HEK293 (cell line): ENCODE results near the gene C1QBP.

Experiments used
- BCL11A ChIP-seq: fragments of 450-650 bp; formaldehyde crosslinking; IDR thresholded peaks from 2 replicates; pipeline ENCODE4 v1.5.1; 2016; ENCODE audit warnings: low read depth, missing biosample characterization, missing genetic modification characterization
- GLI4 ChIP-seq: fragments of 450-650 bp; formaldehyde crosslinking; IDR thresholded peaks from 2 replicates; pipeline ENCODE4 v1.5.1; 2016; ENCODE audit warnings: missing biosample characterization, missing genetic modification characterization
- GLIS2 ChIP-seq: fragments of 450-650 bp; formaldehyde crosslinking; IDR thresholded peaks from 2 replicates; pipeline ENCODE4 v1.5.1; 2016; ENCODE audit warnings: missing biosample characterization, missing genetic modification characterization
- KLF10 ChIP-seq: fragments of 450-650 bp; IDR thresholded peaks from 2 replicates; pipeline ENCODE4 v1.5.1; 2018; ENCODE audit warnings: missing biosample characterization, mild to moderate bottlenecking, missing genetic modification characterization
- KLF9 ChIP-seq: fragments of 450-650 bp; formaldehyde crosslinking; IDR thresholded peaks from 2 replicates; pipeline ENCODE4 v1.5.1; 2016; ENCODE audit warnings: missing biosample characterization, missing genetic modification characterization, low read depth
- REPIN1 ChIP-seq: fragments of 450-650 bp; formaldehyde crosslinking; IDR thresholded peaks from 2 replicates; pipeline ENCODE4 v1.5.1; 2017; ENCODE audit warnings: missing biosample characterization, missing genetic modification characterization, low read depth
- SCRT2 ChIP-seq: fragments of 450-650 bp; formaldehyde crosslinking; IDR thresholded peaks from 2 replicates; pipeline ENCODE4 v1.5.1; 2016; ENCODE audit warnings: missing biosample characterization, missing genetic modification characterization
- SETDB1 ChIP-seq: IDR thresholded peaks from one replicate; pipeline ENCODE4 v1.6.1; 2017; ENCODE audit warnings: mild to moderate bottlenecking, low read length, moderate library complexity, mixed read lengths; ENCODE audit not compliant: insufficient read length
- SP7 ChIP-seq: fragments of 450-650 bp; formaldehyde crosslinking; IDR thresholded peaks from 2 replicates; pipeline ENCODE4 v1.5.1; 2016; ENCODE audit warnings: missing biosample characterization, missing genetic modification characterization
- ZBTB1 ChIP-seq: fragments of 450-650 bp; formaldehyde crosslinking; IDR thresholded peaks from 2 replicates; pipeline ENCODE4 v1.5.1; 2016; ENCODE audit warnings: missing biosample characterization, missing genetic modification characterization
- ZBTB20 ChIP-seq: fragments of 450-650 bp; formaldehyde crosslinking; IDR thresholded peaks from 2 replicates; pipeline ENCODE4 v1.5.1; 2016; ENCODE audit warnings: missing biosample characterization, missing genetic modification characterization
- ZFP3 ChIP-seq: fragments of 450-650 bp; formaldehyde crosslinking; IDR thresholded peaks from 2 replicates; pipeline ENCODE4 v1.5.1; 2016; ENCODE audit warnings: low read depth, missing biosample characterization, missing genetic modification characterization
- ZFP37 ChIP-seq: fragments of 450-650 bp; formaldehyde crosslinking; IDR thresholded peaks from 2 replicates; pipeline ENCODE4 v1.5.1; 2016; ENCODE audit warnings: missing biosample characterization, missing genetic modification characterization
- ZFP69B ChIP-seq: fragments of 450-650 bp; formaldehyde crosslinking; IDR thresholded peaks from 2 replicates; pipeline ENCODE4 v1.5.1; 2016; ENCODE audit warnings: missing biosample characterization, missing genetic modification characterization
- ZIC2 ChIP-seq: fragments of 450-650 bp; formaldehyde crosslinking; IDR thresholded peaks from 2 replicates; pipeline ENCODE4 v1.5.1; 2016; ENCODE audit warnings: missing biosample characterization, missing genetic modification characterization
- ZNF114 ChIP-seq: fragments of 450-650 bp; formaldehyde crosslinking; IDR thresholded peaks from 2 replicates; pipeline ENCODE4 v1.5.0; 2017; ENCODE audit warnings: missing biosample characterization, missing genetic modification characterization
- ZNF146 ChIP-seq: fragments of 450-650 bp; formaldehyde crosslinking; IDR thresholded peaks from 2 replicates; pipeline ENCODE4 v1.5.1; 2016; ENCODE audit warnings: missing biosample characterization, missing genetic modification characterization
- ZNF157 ChIP-seq: fragments of 450-650 bp; formaldehyde crosslinking; IDR thresholded peaks from 2 replicates; pipeline ENCODE4 v1.5.1; 2016; ENCODE audit warnings: missing biosample characterization, missing genetic modification characterization
- ZNF16 ChIP-seq: fragments of 450-650 bp; formaldehyde crosslinking; IDR thresholded peaks from 2 replicates; pipeline ENCODE4 v1.5.1; 2016; ENCODE audit warnings: low read depth, missing biosample characterization, missing genetic modification characterization
- ZNF24 ChIP-seq: fragments of 450-650 bp; formaldehyde crosslinking; IDR thresholded peaks from 2 replicates; pipeline ENCODE4 v1.5.1; 2016; ENCODE audit warnings: missing biosample characterization, missing genetic modification characterization
- ZNF274 ChIP-seq, 2 experiments: fragments of 200-500 bp in 1 of 2; fragments of 450-650 bp in 1 of 2; sonication (Bioruptor generic) in 1 of 2; formaldehyde crosslinking in 1 of 2; IDR thresholded peaks; 2 replicates each; pipeline versions ENCODE4 v1.5.1 to v1.6.1; 2014 to 2016; ENCODE audit warnings: borderline replicate concordance in 1 of 2, inconsistent platforms in 1 of 2, low read length in 1 of 2, missing biosample characterization in 1 of 2, missing genetic modification characterization in 1 of 2
- ZNF335 ChIP-seq: fragments of 450-650 bp; formaldehyde crosslinking; conservative IDR thresholded peaks from 2 replicates; pipeline ENCODE4 v1.5.1; 2016; ENCODE audit warnings: missing biosample characterization, missing genetic modification characterization
- ZNF423 ChIP-seq: fragments of 450-650 bp; formaldehyde crosslinking; IDR thresholded peaks from 2 replicates; pipeline ENCODE4 v1.5.1; 2016; ENCODE audit warnings: missing biosample characterization, missing genetic modification characterization
- ZNF433 ChIP-seq: fragments of 450-650 bp; formaldehyde crosslinking; IDR thresholded peaks from 2 replicates; pipeline ENCODE4 v1.5.1; 2016; ENCODE audit warnings: missing biosample characterization, missing genetic modification characterization, low read depth
- ZNF629 ChIP-seq: fragments of 450-650 bp; formaldehyde crosslinking; IDR thresholded peaks from 2 replicates; pipeline ENCODE4 v1.5.1; 2017; ENCODE audit warnings: missing biosample characterization, missing genetic modification characterization
- ZNF639 ChIP-seq: fragments of 450-650 bp; formaldehyde crosslinking; IDR thresholded peaks from 2 replicates; pipeline ENCODE4 v1.5.1; 2016; ENCODE audit warnings: missing biosample characterization, missing genetic modification characterization
- ZNF677 ChIP-seq: fragments of 450-650 bp; IDR thresholded peaks from 2 replicates; pipeline ENCODE4 v1.5.0; 2018; ENCODE audit warnings: missing biosample characterization, mild to moderate bottlenecking, missing genetic modification characterization, moderate library complexity
- ZNF747 ChIP-seq: fragments of 450-650 bp; formaldehyde crosslinking; IDR thresholded peaks from 2 replicates; pipeline ENCODE4 v1.5.1; 2016; ENCODE audit warnings: missing biosample characterization, missing genetic modification characterization
- ZNF843 ChIP-seq: fragments of 450-650 bp; formaldehyde crosslinking; IDR thresholded peaks from 2 replicates; pipeline ENCODE4 v1.5.1; 2016; ENCODE audit warnings: missing biosample characterization, missing genetic modification characterization
- ZXDB ChIP-seq: fragments of 450-650 bp; formaldehyde crosslinking; IDR thresholded peaks from 2 replicates; pipeline ENCODE4 v1.5.1; 2016; ENCODE audit warnings: missing biosample characterization, missing genetic modification characterization
- TF ChIP-seq, protein P1 (sequence below): fragments of 450-650 bp; formaldehyde crosslinking; IDR thresholded peaks from 2 replicates; pipeline ENCODE4 v1.5.1; 2016; ENCODE audit warnings: missing biosample characterization, missing genetic modification characterization
- TF ChIP-seq, protein P2 (sequence below): fragments of 450-650 bp; formaldehyde crosslinking; IDR thresholded peaks from 2 replicates; pipeline ENCODE4 v1.5.1; 2016; ENCODE audit warnings: missing biosample characterization, missing genetic modification characterization
- TF ChIP-seq, protein P3 (sequence below): sonication (generic); formaldehyde crosslinking; IDR thresholded peaks from 2 replicates; pipeline ENCODE4 v1.8.1; 2022; ENCODE audit warnings: mild to moderate bottlenecking, moderate library complexity, missing genetic modification reagents

Gene C1QBP

GRCh38 chr17:5419959-5420653 is 18.8 kb downstream of the C1QBP start, which contains the start of gene RPAIN (continued):
- TF ChIP-seq, protein P1, sequence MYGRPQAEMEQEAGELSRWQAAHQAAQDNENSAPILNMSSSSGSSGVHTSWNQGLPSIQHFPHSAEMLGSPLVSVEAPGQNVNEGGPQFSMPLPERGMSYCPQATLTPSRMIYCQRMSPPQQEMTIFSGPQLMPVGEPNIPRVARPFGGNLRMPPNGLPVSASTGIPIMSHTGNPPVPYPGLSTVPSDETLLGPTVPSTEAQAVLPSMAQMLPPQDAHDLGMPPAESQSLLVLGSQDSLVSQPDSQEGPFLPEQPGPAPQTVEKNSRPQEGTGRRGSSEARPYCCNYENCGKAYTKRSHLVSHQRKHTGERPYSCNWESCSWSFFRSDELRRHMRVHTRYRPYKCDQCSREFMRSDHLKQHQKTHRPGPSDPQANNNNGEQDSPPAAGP (tag by site-specific recombination) = peak; percentile 44; the same call in 1 of the 2 replicates
- TF ChIP-seq, protein P2, sequence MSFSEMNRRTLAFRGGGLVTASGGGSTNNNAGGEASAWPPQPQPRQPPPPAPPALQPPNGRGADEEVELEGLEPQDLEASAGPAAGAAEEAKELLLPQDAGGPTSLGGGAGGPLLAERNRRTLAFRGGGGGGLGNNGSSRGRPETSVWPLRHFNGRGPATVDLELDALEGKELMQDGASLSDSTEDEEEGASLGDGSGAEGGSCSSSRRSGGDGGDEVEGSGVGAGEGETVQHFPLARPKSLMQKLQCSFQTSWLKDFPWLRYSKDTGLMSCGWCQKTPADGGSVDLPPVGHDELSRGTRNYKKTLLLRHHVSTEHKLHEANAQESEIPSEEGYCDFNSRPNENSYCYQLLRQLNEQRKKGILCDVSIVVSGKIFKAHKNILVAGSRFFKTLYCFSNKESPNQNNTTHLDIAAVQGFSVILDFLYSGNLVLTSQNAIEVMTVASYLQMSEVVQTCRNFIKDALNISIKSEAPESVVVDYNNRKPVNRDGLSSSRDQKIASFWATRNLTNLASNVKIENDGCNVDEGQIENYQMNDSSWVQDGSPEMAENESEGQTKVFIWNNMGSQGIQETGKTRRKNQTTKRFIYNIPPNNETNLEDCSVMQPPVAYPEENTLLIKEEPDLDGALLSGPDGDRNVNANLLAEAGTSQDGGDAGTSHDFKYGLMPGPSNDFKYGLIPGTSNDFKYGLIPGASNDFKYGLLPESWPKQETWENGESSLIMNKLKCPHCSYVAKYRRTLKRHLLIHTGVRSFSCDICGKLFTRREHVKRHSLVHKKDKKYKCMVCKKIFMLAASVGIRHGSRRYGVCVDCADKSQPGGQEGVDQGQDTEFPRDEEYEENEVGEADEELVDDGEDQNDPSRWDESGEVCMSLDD (tag by site-specific recombination) = 0 out of 2 replicates have a peak, but pooled peaks have one; percentile 25
- TF ChIP-seq ZFP3 (tag by site-specific recombination) (no peak), ZNF274 (IDR thresholded peaks at IDR 0.05; ENCODE audit: low read length) (no peak), ZNF274 (tag by site-specific recombination; IDR thresholded peaks at IDR 0.05; ENCODE audit: borderline replicate concordance) (no peak), ZXDB (tag by site-specific recombination) (peak; percentile 43; the same call in 1 of the 2 replicates), KLF9 (tag by site-specific recombination) (peak; percentile 20; the same call in 1 of the 2 replicates), GLI4 (tag by site-specific recombination) (no peak), ZNF629 (peak; percentile 57), ZNF114 (no peak), ZNF747 (no peak), ZNF24 (tag by site-specific recombination) (peak; percentile 60; the same call in 1 of the 2 replicates), ZIC2 (tag by site-specific recombination) (peak; percentile 68), KLF10 (peak; percentile 66), SETDB1 (peak; percentile 13), ZFP69B (tag by site-specific recombination) (peak; percentile 49; the same call in 1 of the 2 replicates), ZNF335 (tag by site-specific recombination) (peak; percentile 99), GLIS2 (tag by site-specific recombination) (peak; percentile 99), ZNF639 (peak; percentile 53; the same call in 1 of the 2 replicates), ZNF843 (tag by site-specific recombination) (0 out of 2 replicates have a peak, but pooled peaks have one; percentile 27), ZNF423 (tag by site-specific recombination) (peak; percentile 80), SP7 (tag by site-specific recombination) (peak; percentile 60), ZNF433 (tag by site-specific recombination) (no peak), ZFP37 (0 out of 2 replicates have a peak, but pooled peaks have one; percentile 58), ZNF157 (tag by site-specific recombination) (no peak), ZNF16 (tag by site-specific recombination) (no peak), REPIN1 (peak; percentile 65; the same call in 1 of the 2 replicates), ZBTB1 (tag by site-specific recombination) (no peak), ZNF146 (peak; percentile 33; the same call in 1 of the 2 replicates), SCRT2 (peak; percentile 61), BCL11A (tag by site-specific recombination) (peak; percentile 11; the same call in 1 of the 2 replicates), ZNF677 (no peak), ZBTB20 (tag by site-specific recombination) (peak; percentile 45; the same call in 1 of the 2 replicates)
- TF ChIP-seq, protein P3, sequence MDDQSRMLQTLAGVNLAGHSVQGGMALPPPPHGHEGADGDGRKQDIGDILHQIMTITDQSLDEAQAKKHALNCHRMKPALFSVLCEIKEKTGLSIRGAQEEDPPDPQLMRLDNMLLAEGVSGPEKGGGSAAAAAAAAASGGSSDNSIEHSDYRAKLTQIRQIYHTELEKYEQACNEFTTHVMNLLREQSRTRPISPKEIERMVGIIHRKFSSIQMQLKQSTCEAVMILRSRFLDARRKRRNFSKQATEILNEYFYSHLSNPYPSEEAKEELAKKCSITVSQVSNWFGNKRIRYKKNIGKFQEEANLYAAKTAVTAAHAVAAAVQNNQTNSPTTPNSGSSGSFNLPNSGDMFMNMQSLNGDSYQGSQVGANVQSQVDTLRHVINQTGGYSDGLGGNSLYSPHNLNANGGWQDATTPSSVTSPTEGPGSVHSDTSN (CRISPR knock-in tag) = no peak
